ENCODE results near the gene TSPAN18.

Gene TSPAN18

DNA sequence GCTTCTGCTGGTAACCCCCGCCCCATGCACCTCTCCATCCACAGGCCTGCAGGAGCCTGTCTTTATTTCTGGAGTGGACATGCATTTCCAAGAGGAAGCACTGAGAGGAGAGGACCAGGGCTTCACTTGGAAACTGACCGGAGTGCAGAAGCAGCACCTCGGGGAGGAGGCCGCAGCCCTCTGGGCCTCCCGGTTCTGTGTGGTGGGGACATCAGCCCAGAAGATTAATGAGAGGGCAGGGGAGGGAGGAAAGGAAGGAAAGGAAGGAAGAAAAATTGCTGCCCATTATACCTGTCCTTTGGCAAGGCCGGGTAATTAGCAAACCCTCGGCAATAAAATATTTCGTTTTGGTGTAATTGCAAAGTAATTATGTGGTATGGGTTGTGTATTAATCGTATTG, 126.9 kb downstream of the TSPAN18 start:
- H3K4me3 Mint-ChIP-seq = no peak overlapping the region
- peaks cover 5% of the 10 kb centered on the region for H3K27me3 Mint-ChIP-seq (ENCODE audit: low read depth, poor library complexity)
- no peaks in the 10 kb centered on the region for H3K9me3 Mint-ChIP-seq
- no peak overlapping the region for H3K27ac Mint-ChIP-seq
- TF ChIP-seq CTCF (IDR thresholded peaks at IDR 0.05) = no peak
- no peak for DNase-seq
- H3K36me3 Mint-ChIP-seq (ENCODE audit: low read depth) = no peaks in the 10 kb centered on the region
- H3K4me1 Mint-ChIP-seq = peaks cover 67% of the 10 kb centered on the region

- no peak for DNase-seq
- H3K36me3 Mint-ChIP-seq (ENCODE audit: low read depth) = no peaks in the 10 kb centered on the region
- no peak overlapping the region for H3K27ac Mint-ChIP-seq
- no peaks in the 10 kb centered on the region for H3K9me3 Mint-ChIP-seq
- peaks cover 5% of the 10 kb centered on the region for H3K27me3 Mint-ChIP-seq (ENCODE audit: low read depth, poor library complexity)
- H3K4me1 Mint-ChIP-seq = peaks cover 67% of the 10 kb centered on the region
- TF ChIP-seq CTCF (IDR thresholded peaks at IDR 0.05) = no peak
- no peak overlapping the region for H3K4me3 Mint-ChIP-seq
Measured at GRCh38 chr11:44854086-44854485, 127.3 kb downstream of the TSPAN18 start.

DNA sequence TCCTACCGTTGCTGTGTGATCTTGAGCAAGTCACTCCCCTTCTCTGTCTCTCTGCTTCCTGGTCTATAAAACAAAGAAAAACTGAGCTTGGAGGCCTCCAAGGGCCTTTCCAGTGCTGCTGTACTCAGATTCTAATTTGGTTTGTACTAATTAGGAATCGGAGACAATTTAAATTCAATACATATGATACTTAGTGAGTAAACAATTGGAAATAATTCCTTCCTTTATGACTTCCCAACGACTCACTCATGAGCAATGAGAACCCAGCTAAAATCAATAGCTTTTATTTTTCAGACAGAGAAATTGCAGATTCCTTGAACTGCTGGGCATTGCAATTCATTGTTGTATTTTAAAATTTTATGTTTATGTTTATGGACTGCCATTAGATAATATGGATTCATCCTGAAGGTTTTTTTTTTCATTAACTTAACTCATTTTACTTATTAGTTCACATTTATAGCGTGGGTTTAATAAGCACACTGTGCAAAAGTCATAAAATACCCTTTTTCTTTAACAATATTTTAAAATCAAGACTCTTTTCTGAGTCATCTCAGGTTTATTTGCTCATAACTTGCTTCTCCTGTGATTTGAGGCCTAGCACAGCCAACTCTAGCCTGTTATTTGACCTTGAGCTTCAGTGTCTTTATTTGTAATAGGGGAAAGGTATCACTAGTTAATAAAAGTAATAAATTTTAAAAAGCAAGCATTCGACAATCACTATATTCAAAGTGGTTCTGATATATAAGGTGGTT, 128.2 kb downstream of the TSPAN18 start:
- Mint-ChIP-seq H3K27ac (no peak overlapping the region), H3K36me3 (ENCODE audit: low read depth) (no peaks in the 10 kb centered on the region), H3K27me3 (ENCODE audit: low read depth, poor library complexity) (peaks cover 4% of the 10 kb centered on the region), H3K9me3 (no peaks in the 10 kb centered on the region), H3K4me3 (no peak overlapping the region), H3K4me1 (peaks cover 67% of the 10 kb centered on the region)
- no peak for TF ChIP-seq CTCF (IDR thresholded peaks at IDR 0.05)
- DNase-seq = no peak

GRCh38 chr11:44855493-44855849, 128.7 kb downstream of the TSPAN18 start:
- no peak overlapping the region for H3K4me3 Mint-ChIP-seq
- peaks cover 67% of the 10 kb centered on the region for H3K4me1 Mint-ChIP-seq
- peaks cover 3% of the 10 kb centered on the region for H3K36me3 Mint-ChIP-seq (ENCODE audit: low read depth)
- H3K9me3 Mint-ChIP-seq = no peaks in the 10 kb centered on the region
- H3K27me3 Mint-ChIP-seq (ENCODE audit: low read depth, poor library complexity) = peaks cover 4% of the 10 kb centered on the region
- no peak for DNase-seq
- no peak overlapping the region for H3K27ac Mint-ChIP-seq
- TF ChIP-seq CTCF (IDR thresholded peaks at IDR 0.05) = no peak

DNA sequence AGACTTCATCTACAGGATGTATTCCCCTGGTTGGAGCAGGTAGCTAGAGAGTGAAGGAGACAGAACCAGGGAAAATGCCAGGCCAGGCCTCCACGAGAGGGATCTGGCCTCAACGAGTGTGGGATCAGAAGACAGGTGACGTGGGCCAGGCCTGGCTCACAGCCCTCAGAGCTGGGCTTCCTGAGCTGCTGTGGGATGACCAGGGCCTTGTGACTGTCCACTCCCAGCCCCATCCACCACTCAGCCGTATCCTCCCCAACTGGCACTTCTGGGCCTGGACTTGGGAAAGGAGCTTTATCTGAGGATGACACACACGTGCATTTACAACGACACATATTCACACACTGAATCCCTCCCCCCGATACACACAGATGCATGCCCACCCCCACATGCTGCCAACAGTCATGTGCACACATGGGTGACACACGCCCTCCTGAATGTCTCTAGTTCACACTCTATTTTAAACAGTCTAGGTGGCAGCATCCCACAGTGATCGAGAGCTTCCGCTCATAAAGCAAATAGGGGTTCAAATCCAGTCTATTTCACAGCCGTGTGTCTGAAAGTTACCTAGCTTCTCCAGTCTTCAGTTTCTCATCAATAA, 130.8 kb downstream of the TSPAN18 start:
- no peaks in the 10 kb centered on the region for H3K9me3 Mint-ChIP-seq
- H3K36me3 Mint-ChIP-seq (ENCODE audit: low read depth) = peaks cover 5% of the 10 kb centered on the region
- DNase-seq = no peak
- no peak overlapping the region for H3K27ac Mint-ChIP-seq
- no peak for TF ChIP-seq CTCF (IDR thresholded peaks at IDR 0.05)
- H3K27me3 Mint-ChIP-seq (ENCODE audit: low read depth, poor library complexity) = peaks cover 4% of the 10 kb centered on the region
- peaks cover 75% of the 10 kb centered on the region for H3K4me1 Mint-ChIP-seq
- H3K4me3 Mint-ChIP-seq = no peak overlapping the region

Data from nephron progenitor cell (in vitro differentiated cells).